GM21360 (cell line): ENCODE measurements around the gene FBXO41.

Experiments
- ATAC-seq: cut with Tn5 transposase; IDR thresholded peaks from one replicate; pipeline ENCODE4 v1.9.1; 2021; ENCODE audit warnings: mild to moderate bottlenecking, moderate library complexity; ENCODE audit not compliant: unreplicated experiment

Gene FBXO41

GRCh38 chr2:73290049-73290839 is 6.0 kb upstream of the FBXO41 start:
- ATAC-seq, result no peak

- ATAC-seq, result no peak
These were observed 5.0 kb upstream of the FBXO41 start for GRCh38 chr2:73289304-73289703.

DNA sequence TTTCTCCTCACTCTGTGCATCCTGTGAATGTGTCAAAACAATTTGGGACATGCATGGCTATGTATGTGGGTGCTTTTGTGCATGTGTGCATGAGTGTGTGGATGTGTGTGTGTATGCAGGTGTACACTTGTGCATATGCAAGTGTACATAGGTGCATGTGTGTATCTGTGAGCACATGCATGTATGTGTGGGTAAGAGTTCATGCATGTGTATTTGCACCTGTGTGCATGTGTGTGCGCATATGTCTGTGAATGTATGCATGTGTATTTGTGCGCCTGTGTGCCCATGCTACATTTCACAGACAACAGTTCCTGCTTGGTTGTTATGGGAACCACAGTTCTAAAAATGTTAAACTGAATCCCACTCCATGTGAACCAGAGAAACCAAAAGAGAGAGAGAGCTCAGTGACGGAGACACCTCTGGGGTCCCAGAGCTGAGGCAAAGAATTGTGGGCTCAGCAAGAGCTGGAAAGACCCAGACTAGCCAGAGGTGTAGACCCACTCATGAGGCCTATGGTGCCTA is 1.9 kb upstream of the FBXO41 start:
- ATAC-seq, result no peak

DNA sequence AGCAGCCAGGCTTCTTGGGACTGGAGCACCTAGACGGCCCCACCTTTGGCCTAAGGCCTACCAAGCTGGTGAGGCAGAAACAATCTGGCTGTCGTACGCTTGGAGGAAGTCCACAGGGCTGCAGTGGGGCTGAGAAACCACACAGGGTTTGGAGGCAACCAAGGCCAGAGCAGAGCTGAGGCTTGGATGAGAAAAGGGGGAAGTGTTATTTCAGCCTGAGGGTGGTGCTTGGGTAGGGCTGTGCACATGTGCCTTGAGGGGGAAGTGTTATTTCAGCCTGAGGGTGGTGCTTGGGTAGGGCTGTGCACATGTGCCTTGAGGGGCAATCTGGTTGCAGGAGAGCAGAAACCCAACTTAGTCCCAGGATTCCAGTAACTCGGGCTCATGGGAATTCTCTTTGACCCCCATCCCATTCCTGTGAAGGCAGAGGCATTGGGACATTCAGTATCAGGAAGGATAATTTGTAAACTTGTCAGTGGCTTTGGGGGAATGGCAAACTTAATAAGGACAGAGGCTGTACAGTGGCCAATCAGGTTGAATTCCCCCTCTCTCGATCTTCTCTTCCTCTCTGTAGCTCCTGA is 971 bp upstream of the FBXO41 start:
- ATAC-seq, result peak; percentile 47

GRCh38 chr2:73283545-73284295 is 558 bp downstream of the FBXO41 start:
- peak; percentile 19 for ATAC-seq

DNA sequence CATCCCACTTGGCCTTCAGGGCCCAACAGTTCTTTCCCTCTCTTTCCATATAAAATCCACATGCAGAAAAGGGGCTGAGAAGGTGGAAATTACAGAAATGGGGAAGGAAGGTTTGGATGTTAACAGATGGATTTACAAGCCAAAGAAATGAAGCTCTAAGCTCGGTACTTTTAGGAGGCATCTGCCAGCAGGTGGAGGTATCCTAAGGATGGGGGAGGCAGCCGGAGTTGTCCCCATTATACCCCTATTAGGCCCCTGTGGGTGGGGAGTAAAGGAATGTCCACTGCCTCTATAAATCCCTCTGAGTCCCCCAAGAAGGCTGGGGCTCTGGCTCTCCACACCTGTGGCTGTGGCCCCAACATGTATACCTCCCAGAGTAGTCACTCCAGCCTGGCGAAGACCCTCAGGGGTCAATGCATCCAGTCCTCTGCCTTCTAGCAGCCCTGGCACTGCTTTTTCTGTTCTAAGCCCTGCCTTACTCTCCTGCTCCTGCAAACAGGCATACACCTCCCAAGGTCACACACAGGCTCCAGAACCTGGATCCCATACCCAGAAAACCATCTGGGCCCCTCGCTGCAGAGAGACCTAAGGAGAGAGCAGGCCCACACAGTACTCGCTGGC is 1.2 kb downstream of the FBXO41 start:
- no peak for ATAC-seq

- ATAC-seq, result no peak
These were observed 3.0 kb downstream of the FBXO41 start for GRCh38 chr2:73281244-73281643.

DNA sequence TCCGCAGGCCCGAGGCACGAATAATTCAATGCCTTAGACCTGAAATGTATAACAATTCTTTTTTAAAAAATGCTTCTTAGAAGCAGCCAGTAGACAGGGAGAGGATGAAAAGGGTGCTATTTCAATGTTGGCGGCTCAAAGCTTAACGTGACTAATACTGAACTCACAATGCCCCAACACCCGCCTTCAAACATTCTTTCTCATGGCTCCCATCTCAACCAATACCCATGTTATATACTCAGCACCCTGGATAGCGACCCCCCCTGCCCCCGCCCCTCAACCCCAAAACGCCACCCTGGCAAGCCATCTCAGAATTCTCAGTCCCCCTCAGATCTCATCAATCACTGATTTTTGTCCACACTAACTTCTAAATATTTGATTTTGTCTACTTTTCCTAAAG is 4.4 kb downstream of the FBXO41 start:
- no peak for ATAC-seq

GRCh38 chr2:73272270-73272669 is 12.0 kb downstream of the FBXO41 start:
- ATAC-seq, result no peak

- ATAC-seq, result no peak
These were observed 14.4 kb downstream of the FBXO41 start for GRCh38 chr2:73269686-73270465.

- no peak for ATAC-seq
These were observed 15.2 kb downstream of the FBXO41 start for GRCh38 chr2:73268830-73269685.

GRCh38 chr2:73268366-73268829 is 15.9 kb downstream of the FBXO41 start:
- ATAC-seq, result no peak

DNA sequence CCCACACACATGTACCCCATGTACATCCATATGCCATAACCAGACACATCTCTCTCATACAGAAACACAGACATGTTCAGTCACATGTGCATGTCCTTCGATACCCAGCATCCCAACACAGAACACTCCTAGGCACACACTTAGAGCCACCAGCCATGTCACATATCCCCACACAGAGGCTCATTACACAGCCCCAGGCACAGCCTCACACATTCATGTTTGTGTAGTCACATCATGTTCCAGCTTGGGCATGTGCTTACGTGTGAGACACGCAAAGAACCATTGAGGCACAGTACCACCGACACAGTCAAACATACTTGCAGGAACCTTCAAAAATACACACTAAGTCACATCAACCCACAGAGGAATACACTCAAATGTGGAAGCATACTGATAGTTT is 17.3 kb downstream of the FBXO41 start:
- no peak for ATAC-seq

- ATAC-seq, result no peak
These were observed 18.0 kb downstream of the FBXO41 start for GRCh38 chr2:73266061-73266901.

GRCh38 chr2:73265298-73266060 is 18.8 kb downstream of the FBXO41 start:
- ATAC-seq, result no peak

- no peak for ATAC-seq
These were observed 19.5 kb downstream of the FBXO41 start for GRCh38 chr2:73264783-73265182.

DNA sequence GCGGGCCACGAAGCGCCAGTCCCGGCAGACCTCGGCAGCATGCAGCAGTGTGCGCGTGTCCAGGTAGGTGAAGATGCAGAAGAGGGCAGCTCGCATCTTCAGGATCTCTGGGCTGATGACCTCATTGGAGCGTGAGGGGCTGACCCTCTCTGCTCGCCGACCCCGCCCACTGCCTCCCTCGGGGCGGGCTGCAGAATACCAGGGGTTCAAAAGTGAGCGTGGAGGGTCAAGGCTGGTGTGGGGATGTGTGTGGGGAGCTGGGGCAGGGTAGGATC is 20.0 kb downstream of the FBXO41 start:
- ATAC-seq, result no peak
